GM19025 (cell line): ENCODE measurements around the gene TRIM54.
"Not testable (repeated sequence)": the region's sequence is repeated elsewhere in the genome, so short reads cannot be mapped to it uniquely, and the experiment has no call there.

Source experiments
- ATAC-seq: cut with Tn5 transposase; IDR thresholded peaks from one replicate; pipeline ENCODE4 v1.9.1; 2021; ENCODE audit warnings: mild to moderate bottlenecking, low read depth, moderate library complexity; ENCODE audit not compliant: unreplicated experiment

The TRIM54 gene

GRCh38 chr2:27351802-27352598 is 69.8 kb downstream of the TRIM54 start:
- no peak for ATAC-seq

GRCh38 chr2:27353386-27353761 is 71.1 kb downstream of the TRIM54 start:
- ATAC-seq: not testable (repeated sequence)

GRCh38 chr2:27353762-27354596 is 71.8 kb downstream of the TRIM54 start:
- ATAC-seq: no peak

GRCh38 chr2:27354597-27354927 is 72.3 kb downstream of the TRIM54 start:
- no peak for ATAC-seq

GRCh38 chr2:27356056-27356381 is 73.8 kb downstream of the TRIM54 start:
- peak; percentile 21 for ATAC-seq

- ATAC-seq: peak; percentile 82
Measured at GRCh38 chr2:27356382-27357181, 74.4 kb downstream of the TRIM54 start, which contains the start of gene GTF3C2. Gene GTF3C2 (minus strand): TSS chr2:27356764. CDS start chr2:27343554, 13,210 bp downstream.
